ENCODE results near the gene RNF151. TPM values are rescaled to one million over a fixed set of nuclear protein-coding genes. Genes with fewer than 3 reads are reported as not detected.
A peak's percentile ranks its signal among the peaks of the same experiment; 100 is the strongest.

Gene RNF151
- total and polyA plus RNA-seq, 11 donors, result not detected

DNA sequence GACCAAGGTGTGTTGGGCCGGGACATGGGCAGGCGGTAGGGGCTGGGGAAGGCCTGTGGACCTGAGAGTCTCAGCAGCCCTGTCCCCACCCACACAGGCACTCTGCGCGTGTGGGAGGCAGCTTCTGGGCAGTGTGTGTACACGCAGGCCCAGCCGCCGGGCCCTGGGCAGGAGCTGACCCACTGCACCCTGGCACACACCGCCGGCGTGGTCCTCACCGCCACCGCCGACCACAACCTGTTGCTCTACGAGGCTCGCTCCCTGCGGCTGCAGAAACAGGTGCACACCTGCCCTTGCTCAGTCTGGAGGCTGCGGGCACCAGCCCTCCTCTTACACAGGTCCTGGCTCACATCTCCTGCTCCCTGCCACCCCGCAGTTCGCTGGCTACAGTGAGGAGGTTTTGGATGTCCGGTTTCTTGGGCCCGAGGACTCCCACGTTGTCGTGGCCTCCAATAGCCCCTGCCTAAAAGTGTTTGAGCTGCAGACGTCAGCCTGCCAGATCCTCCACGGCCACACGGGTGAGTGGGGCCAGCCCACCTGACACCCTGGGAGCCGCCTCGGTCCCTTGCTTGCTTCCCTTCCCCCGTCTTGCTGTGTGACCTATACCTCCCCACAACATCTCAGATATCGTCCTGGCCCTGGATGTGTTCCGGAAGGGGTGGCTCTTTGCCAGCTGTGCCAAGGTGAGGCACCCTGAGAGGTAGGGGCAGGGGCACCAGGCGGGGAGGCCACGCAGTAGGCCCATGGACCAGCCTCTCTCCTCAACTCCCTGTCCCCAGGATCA, 9.0 kb downstream of the RNF151 start:
- H3K4me1 ChIP-seq, result peaks cover 0 to 46% (median 21%) of the 10 kb centered on the region in 12 donors
- no peak overlapping the region for H3K27ac ChIP-seq
- 90 to 96% (median 94%) methylated on average over 26 to 33 of the region's 33 CpGs for WGBS, 4 donors
- H3K9me3 ChIP-seq, result no peaks in the 10 kb centered on the region
- H3K36me3 ChIP-seq, result peaks cover 4 to 49% (median 41%) of the 10 kb centered on the region in 9 donors
- intact Hi-C loops (cut with DNase I), result no loop called here
- peaks cover 0 to 67% (median 26%) of the 10 kb centered on the region in 9 donors for H3K27me3 ChIP-seq
- DNase-seq (no peak), ATAC-seq (no peak)
- no peak overlapping the region for H3K4me3 ChIP-seq
- TF ChIP-seq POLR2A (IDR thresholded peaks at IDR 0.05), result no peak
- TF ChIP-seq, protein P1, sequence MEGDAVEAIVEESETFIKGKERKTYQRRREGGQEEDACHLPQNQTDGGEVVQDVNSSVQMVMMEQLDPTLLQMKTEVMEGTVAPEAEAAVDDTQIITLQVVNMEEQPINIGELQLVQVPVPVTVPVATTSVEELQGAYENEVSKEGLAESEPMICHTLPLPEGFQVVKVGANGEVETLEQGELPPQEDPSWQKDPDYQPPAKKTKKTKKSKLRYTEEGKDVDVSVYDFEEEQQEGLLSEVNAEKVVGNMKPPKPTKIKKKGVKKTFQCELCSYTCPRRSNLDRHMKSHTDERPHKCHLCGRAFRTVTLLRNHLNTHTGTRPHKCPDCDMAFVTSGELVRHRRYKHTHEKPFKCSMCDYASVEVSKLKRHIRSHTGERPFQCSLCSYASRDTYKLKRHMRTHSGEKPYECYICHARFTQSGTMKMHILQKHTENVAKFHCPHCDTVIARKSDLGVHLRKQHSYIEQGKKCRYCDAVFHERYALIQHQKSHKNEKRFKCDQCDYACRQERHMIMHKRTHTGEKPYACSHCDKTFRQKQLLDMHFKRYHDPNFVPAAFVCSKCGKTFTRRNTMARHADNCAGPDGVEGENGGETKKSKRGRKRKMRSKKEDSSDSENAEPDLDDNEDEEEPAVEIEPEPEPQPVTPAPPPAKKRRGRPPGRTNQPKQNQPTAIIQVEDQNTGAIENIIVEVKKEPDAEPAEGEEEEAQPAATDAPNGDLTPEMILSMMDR (IDR thresholded peaks at IDR 0.05), result no peak

DNA sequence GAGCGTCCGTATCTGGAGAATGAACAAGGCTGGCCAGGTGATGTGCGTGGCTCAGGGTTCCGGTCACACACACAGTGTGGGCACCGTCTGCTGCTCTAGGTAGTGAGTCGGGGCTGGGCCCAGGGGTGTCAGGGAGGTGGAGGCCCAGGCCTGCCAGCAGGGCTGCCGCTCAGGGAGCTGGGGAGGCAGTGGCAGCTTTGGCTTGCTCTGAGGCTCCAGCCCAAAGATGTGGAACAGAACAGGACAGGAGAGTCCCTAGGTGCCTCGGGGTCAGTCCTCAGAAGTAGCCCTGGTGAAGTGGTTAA, 9.5 kb downstream of the RNF151 start:
- no peak overlapping the region for H3K27ac ChIP-seq
- no peak for TF ChIP-seq POLR2A (IDR thresholded peaks at IDR 0.05)
- TF ChIP-seq, protein P1 (IDR thresholded peaks at IDR 0.05), result no peak
- ATAC-seq (no peak), DNase-seq (no peak)
- intact Hi-C loops (cut with DNase I), result no loop called here
- H3K4me1 ChIP-seq, result peaks cover 0 to 43% (median 17%) of the 10 kb centered on the region in 12 donors
- no peaks in the 10 kb centered on the region for H3K9me3 ChIP-seq
- H3K36me3 ChIP-seq, result peaks cover 4 to 49% (median 41%) of the 10 kb centered on the region in 9 donors
- H3K4me3 ChIP-seq, result no peak overlapping the region
- 95 to 100% (median 97%) methylated on average over 8 of the region's 8 CpGs for WGBS, 4 donors
- peaks cover 4 to 72% (median 31%) of the 10 kb centered on the region in 9 donors for H3K27me3 ChIP-seq

DNA sequence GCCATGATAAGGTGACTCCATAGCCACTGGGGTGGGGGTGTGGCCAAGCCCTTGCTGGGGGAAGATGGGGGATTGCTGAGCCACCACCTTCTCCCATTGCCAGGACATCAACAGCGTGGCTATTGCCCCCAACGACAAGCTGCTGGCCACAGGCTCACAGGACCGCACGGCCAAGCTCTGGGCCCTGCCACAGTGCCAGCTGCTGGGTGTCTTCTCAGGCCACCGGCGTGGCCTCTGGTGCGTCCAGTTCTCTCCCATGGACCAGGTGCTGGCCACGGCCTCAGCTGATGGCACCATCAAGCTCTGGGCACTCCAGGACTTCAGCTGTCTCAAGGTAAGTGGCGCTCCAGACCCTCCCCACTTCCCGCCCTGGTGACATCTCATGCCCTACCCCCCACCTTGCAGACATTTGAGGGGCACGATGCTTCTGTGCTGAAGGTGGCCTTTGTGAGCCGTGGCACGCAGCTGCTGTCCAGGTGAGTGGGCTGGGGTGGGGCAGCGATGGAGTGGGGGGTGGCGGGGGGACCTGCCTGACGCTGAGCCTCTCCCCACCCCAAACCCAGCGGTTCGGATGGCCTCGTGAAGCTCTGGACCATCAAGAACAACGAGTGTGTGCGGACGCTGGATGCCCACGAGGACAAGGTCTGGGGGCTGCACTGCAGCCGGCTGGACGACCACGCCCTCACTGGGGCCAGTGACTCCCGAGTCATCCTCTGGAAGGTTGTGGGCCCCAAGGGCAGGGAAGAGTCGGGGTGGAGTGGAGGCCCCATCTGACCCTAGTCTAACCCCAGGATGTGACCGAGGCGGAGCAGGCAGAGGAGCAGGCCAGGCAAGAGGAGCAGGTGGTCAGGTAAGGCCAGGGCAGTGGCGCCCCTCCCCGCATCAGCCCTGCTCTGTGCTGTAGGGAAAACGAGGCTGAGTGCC, 10.6 kb downstream of the RNF151 start:
- 92 to 94% (median 93%) methylated on average over 28 to 33 of the region's 33 CpGs for WGBS, 4 donors
- Histone ChIP-seq H3K27me3 (peaks cover 7 to 82% (median 36%) of the 10 kb centered on the region in 9 donors), H3K4me3 (no peak overlapping the region), H3K9me3 (no peaks in the 10 kb centered on the region), H3K27ac (no peak overlapping the region), H3K36me3 (peaks cover 4 to 49% (median 41%) of the 10 kb centered on the region in 9 donors), H3K4me1 (peaks cover 0 to 38% (median 14%) of the 10 kb centered on the region in 12 donors)
- intact Hi-C loops (cut with DNase I), result no loop called here
- ATAC-seq (no peak), DNase-seq (peak in 1 of 5 donors; percentile 27)
- no peak for TF ChIP-seq POLR2A (IDR thresholded peaks at IDR 0.05)
- TF ChIP-seq, protein P1 (IDR thresholded peaks at IDR 0.05), result no peak

DNA sequence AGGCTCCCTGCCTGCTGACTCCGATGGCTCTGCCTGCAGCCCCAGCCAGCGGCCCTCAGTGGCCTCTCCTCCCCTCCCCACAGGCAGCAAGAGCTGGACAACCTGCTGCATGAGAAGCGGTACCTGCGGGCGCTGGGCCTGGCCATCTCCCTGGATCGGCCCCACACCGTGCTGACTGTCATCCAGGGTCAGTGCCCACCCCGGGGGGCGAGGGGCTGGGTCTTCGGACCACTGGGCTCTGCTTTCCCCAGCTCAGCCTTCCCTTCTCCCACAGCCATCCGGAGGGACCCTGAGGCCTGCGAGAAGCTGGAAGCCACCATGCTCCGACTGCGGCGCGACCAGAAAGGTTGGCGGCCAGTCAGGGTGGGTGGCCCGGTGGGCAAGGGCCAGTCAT, 11.2 kb downstream of the RNF151 start:
- no peak for DNase-seq
- no peak overlapping the region for H3K27ac ChIP-seq
- intact Hi-C loops (cut with DNase I), result no loop called here
- no peak for ATAC-seq
- TF ChIP-seq, protein P1 (IDR thresholded peaks at IDR 0.05), result no peak
- TF ChIP-seq POLR2A (IDR thresholded peaks at IDR 0.05), result no peak
- H3K9me3 ChIP-seq, result no peaks in the 10 kb centered on the region
- peaks cover 0 to 32% (median 9%) of the 10 kb centered on the region in 12 donors for H3K4me1 ChIP-seq
- peaks cover 4 to 49% (median 41%) of the 10 kb centered on the region in 9 donors for H3K36me3 ChIP-seq
- peaks cover 7 to 89% (median 36%) of the 10 kb centered on the region in 9 donors for H3K27me3 ChIP-seq
- WGBS, 4 donors, result 93 to 100% (median 96%) methylated on average over 2 to 18 of the region's 18 CpGs
- no peak overlapping the region for H3K4me3 ChIP-seq

Measured in heart left ventricle (tissue), 16 donors.